HG02623 (cell line): Measurements from ENCODE around the gene FUCA1.
A peak's percentile ranks its signal among the peaks of the same experiment; 100 is the strongest.
"Not testable (repeated sequence)": the region's sequence is repeated elsewhere in the genome, so short reads cannot be mapped to it uniquely, and the experiment has no call there.

Experiments
- ATAC-seq: cut with Tn5 transposase; IDR thresholded peaks from one replicate; pipeline ENCODE4 v1.9.1; 2021; ENCODE audit warnings: moderate library complexity; ENCODE audit not compliant: unreplicated experiment

FUCA1 gene

GRCh38 chr1:23843644-23844043, 24.4 kb downstream of the FUCA1 start:
- ATAC-seq: no peak

- ATAC-seq: no peak
Observed at GRCh38 chr1:23838401-23838866, 29.7 kb downstream of the FUCA1 start.

- ATAC-seq: no peak
Observed at GRCh38 chr1:23837908-23838307, 30.2 kb downstream of the FUCA1 start.

GRCh38 chr1:23836037-23836436, 32.1 kb downstream of the FUCA1 start:
- ATAC-seq: no peak

GRCh38 chr1:23834156-23834555, 33.9 kb downstream of the FUCA1 start:
- ATAC-seq: not testable (repeated sequence)

GRCh38 chr1:23827717-23828116, 40.4 kb downstream of the FUCA1 start:
- ATAC-seq: no peak

GRCh38 chr1:23826590-23826989, 41.5 kb downstream of the FUCA1 start:
- ATAC-seq: not testable (repeated sequence)

- no peak for ATAC-seq
Observed at GRCh38 chr1:23825762-23826522, 42.1 kb downstream of the FUCA1 start.

- peak; percentile 67 for ATAC-seq
Observed at GRCh38 chr1:23825076-23825761, 42.9 kb downstream of the FUCA1 start, which contains the start of gene HMGCL. Gene HMGCL, minus strand, starts transcription at chr1:23825429. Its CDS starts 14 bp downstream, at chr1:23825415.

GRCh38 chr1:23824711-23825075, 43.4 kb downstream of the FUCA1 start:
- ATAC-seq: no peak

- no peak for ATAC-seq
Observed at GRCh38 chr1:23823767-23824166, 44.3 kb downstream of the FUCA1 start.

GRCh38 chr1:23817633-23818032, 50.5 kb downstream of the FUCA1 start:
- ATAC-seq: no peak

- no peak for ATAC-seq
Observed at GRCh38 chr1:23816906-23817305, 51.2 kb downstream of the FUCA1 start.

GRCh38 chr1:23816361-23816760, 51.7 kb downstream of the FUCA1 start:
- ATAC-seq: no peak

- ATAC-seq: no peak
Observed at GRCh38 chr1:23814016-23814415, 54.1 kb downstream of the FUCA1 start.

- ATAC-seq: no peak
Observed at GRCh38 chr1:23810818-23811540, 57.1 kb downstream of the FUCA1 start.

GRCh38 chr1:23809751-23810171, 58.3 kb downstream of the FUCA1 start:
- ATAC-seq: peak; percentile 67

- ATAC-seq: no peak
Observed at GRCh38 chr1:23807453-23807852, 60.6 kb downstream of the FUCA1 start.

GRCh38 chr1:23806280-23806679, 61.8 kb downstream of the FUCA1 start:
- ATAC-seq: no peak

- ATAC-seq: no peak
Observed at GRCh38 chr1:23805025-23805424, 63.1 kb downstream of the FUCA1 start.

GRCh38 chr1:23804183-23804835, 63.8 kb downstream of the FUCA1 start:
- no peak for ATAC-seq
